Measurements from ENCODE around the gene ATAD2B.
A peak's percentile ranks its signal among the peaks of the same experiment; 100 is the strongest.
"Not testable (repeated sequence)": the region's sequence is repeated elsewhere in the genome, so short reads cannot be mapped to it uniquely, and the experiment has no call there.

ATAD2B gene

DNA sequence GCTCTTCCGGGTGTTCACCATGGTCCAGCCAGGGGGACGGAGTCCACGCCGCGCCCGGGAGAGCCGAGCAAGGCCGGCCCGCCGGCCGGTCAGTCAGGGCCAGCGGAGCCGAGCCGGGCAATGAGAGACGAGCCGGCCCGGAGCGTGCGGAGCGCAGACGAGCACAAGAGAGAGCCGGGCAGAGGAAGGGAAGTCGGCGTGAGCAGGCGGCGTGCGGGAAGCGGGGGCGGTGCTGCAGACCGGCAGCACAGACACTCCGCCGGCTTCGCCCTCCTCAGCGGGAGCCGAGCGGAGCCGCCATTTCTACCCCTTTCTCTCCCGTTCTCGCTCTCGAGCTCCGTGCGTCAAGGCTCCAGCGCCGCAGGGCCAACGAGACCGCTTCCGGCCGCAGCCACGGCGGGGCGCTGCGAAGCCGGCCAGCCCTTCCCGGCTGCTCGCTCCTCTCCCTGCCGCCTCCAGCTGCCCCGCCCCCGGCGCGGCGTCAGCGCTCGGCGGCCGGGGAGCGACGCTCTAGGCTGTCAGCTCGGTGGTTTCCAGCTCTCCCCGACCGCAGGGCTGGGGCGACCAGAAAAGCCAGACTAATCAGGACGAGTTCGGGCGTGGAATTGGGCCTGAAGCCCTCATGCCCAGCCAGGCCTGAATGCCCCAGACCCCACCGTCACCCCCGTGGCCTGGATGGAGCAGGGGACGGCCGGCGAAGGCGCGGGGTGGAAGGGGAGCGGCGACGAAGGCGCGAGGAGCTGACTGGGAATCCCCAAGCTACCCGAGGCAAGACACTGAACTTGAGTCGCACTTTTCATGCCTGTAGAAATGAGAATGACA lies at the start of gene ATAD2B:
ATAD2B (minus strand) TSS at position 374 of the 822 bp plus-strand sequence; CDS start at position 21, 353 bp downstream.
- peak; percentile 83 for DNase-seq

DNA sequence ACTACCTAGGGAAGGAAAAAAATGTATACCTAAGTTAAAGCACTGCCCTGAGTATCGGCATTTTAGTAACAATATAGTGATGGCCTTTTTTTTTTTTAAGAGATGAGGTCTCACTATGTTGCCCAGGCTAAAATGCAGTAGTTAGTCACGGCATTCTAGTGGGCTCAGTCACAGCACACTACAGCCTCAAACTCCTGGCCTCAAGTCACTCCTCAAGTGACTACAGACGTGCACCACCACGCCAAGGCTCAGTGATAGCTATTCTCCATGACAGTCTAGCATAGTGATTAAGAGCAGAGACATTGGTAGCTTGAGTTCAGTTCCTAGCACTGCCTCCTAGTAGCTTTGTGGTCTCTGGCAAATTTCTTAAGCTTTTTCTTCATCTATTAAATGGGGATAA lies 40.9 kb upstream of the ATAD2B start:
- DNase-seq: no peak

DNA sequence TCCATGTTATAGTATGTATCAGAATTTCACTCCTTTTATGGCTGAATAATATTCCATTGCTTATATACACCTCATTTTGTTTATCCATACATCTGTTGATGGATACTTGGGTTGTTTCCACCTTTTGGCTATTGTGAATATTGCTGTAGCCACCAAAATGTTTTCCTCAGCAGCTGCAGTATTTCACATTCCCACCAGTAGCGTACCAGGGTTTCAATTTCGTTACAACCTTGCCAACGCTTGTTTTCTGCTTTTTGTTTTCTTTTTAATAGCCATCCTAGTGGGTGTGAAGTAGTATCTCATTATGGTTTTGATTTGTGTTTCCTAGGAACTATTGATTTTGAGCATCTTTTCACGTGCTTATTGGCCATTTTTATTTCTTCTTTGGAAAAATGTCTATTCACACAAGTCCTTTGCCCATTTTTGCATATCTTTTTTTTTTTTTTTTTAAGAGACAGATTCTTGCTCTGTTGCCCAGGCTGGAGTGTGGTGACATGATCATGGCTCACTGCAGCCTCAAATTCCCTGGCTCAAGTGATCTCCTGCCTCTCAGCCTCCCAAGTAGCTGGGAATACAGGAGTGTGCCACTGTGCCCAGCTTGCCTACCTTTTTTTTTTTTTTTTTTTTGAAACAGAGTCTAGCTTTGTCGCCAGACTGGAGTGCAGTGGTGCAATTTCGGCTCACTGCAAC lies 27.5 kb upstream of the ATAD2B start:
- no peak for DNase-seq

DNA sequence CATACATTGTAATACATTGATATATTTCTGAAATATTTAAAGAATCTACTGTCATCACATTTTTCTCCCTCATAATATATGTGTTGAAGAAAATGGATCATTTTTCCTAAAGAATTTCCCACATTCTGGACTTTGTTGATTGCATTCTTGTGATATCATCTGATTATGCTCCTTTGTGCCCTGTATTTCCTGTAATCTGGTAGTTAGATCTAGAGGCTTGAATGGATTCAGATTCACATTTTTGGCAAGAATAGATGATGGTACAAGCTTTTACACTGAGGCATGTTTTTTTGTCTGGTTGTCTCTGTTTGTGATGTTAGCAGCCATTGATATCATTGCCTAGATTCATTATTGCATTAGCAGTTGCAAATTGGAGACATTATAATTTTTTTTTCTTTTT lies 26.7 kb upstream of the ATAD2B start:
- DNase-seq: no peak

DNA sequence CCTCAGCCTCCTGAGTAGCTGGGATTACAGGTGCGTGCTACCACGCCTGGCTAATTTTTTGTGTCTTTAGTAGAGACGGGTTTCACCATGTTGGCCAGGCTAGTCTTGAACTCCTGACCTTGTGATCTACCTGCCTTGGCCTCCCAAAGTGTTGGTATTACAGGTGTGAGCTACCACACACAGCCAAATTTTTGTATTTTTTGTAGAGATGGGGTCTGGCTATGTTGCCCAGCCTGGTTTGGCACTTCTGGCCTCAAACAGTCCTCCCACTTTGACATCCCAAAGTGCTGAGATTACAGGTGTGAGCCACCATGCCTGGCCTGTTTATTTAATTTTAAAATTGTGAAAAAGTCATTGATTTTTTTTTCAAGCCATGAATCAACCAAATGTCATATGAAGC lies 25.6 kb upstream of the ATAD2B start:
- not testable (repeated sequence) for DNase-seq

DNA sequence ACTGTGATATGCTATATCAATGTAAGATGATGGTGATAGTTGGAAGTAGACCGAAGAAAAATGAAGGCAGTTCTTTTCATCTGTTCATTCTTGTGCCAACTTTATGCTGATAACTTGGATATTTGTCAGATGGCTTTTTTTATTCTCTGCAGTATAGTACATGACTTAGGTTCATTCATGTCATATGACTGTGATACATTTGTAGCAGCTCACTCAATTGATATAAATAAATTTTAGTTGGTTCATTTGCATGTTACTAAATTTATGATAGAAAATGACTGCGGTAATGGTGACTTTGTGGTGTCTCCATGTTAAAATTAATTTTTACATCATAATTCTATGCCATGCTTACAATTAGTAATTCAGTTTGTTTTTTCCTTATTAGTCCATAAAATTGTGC lies 20.4 kb upstream of the ATAD2B start:
- no peak for DNase-seq

DNA sequence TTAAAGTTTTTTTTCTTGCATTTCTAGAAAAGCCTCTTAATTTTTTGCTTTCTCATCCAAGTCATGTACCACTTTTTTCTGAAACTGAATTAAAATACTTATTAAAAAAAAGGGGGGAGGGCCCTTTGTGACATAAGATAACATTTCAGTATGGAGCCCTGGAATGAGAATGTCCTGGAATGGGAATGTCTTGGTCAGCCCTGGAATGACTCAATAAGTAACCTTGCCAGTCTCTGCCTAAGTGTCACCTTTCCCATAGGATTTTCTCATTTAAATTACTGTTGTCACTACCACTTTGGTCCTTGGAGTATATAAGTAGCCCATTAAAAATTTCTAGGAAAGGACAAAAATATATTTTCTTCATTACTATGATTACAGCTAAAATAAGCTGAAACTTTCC lies 18.1 kb upstream of the ATAD2B start:
- no peak for DNase-seq

DNA sequence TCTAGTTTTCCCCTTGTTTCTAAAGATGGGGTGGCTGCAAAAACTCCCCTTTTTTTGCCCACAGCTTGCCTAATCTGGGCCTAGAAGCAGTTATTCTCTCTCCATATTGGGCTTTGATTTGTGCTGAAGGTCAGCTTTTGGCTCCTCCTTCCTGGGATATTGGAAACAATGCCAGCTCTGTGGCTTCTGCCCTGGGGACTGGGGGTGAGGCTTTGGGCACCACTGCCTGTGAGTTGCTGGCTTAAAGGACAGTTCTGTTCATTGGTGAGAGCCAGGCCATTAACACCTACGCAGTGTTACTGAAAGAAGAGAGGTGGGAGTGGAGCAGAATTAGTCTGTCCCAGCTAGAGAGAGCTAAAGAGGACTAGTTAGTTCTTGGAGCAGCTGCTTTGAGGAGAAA lies 17.6 kb upstream of the ATAD2B start:
- no peak for DNase-seq

DNA sequence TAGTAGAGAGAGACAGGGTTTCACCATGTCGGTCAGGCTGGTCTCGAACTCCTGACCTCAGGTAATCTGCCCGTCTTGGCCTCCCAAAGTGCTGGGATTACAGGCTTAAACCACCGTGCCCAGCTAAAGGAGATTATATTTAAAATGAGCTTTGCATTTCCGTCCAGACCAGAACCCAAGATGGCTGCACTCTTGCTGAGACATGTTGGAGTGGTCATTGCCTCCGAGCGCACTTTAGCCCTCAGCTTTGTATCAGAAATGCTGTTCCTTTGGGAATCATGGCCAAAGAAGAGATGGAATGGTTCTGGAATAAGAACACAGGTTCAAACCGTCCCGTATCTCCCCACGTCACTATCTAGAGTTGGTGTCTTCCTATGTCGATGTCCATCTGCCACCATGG lies 16.7 kb upstream of the ATAD2B start:
- no peak for DNase-seq

DNA sequence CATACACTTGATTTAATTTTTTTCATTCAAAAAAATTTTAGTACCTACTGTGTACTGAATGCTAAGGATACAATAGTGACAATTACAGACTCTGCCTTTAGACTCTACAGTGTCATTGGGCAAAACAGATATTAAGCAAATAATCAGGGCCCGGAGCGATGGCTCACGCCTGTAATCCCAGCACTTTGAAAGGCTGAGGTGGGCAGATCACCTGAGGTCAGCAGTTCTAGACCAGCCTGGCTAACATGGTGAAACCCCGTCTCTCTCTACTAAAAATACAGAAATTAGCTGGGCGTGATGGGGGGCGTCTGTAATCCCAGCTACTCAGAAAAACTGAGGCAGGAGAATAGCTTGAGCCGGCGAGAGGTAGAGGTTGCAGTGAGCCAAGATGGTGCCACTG lies 14.7 kb upstream of the ATAD2B start:
- no peak for DNase-seq

DNA sequence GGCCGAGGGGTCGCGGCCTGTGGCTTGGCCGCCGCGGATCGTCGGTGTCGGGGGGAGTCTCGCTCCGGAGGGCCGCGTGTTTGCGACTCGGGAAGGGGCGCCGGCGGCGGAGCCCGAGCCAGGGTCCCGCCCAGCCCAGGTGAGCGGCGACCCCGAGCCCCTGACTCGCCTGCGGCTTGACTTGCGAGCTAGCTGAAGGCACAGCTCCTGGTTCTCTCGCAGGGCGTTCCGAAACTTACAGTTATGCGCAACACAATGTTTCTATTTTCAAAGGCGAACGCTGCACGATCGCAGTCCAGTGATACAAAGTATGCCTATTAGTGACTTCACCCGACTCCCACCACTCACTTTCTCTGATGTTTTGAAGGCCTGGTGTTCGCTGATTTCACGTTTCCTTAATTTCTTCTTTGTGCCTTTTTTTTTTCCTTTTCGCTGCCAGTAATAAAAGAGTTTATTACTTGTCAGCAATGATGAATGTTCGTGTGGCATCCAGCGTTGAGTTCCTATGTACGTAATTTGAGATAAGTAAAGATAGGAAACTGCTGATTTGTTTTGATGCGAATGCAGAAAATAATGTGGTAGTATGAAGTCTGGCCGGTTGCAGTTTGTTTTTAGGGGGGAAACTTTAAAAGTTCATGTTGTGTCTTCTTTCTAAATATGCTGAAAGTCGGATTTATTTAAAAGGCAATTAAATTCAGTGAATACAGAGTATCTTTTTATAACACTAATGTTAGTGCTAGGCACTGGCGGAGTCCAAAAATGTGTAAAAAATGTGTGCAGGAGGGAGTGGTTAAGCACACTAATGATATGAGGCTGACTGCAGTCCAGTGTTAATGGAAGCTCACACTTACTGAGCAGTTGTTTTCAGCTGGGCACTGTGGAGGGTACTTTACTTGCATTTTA lies 14.0 kb upstream of the ATAD2B start:
- peak; percentile 14 for DNase-seq

DNA sequence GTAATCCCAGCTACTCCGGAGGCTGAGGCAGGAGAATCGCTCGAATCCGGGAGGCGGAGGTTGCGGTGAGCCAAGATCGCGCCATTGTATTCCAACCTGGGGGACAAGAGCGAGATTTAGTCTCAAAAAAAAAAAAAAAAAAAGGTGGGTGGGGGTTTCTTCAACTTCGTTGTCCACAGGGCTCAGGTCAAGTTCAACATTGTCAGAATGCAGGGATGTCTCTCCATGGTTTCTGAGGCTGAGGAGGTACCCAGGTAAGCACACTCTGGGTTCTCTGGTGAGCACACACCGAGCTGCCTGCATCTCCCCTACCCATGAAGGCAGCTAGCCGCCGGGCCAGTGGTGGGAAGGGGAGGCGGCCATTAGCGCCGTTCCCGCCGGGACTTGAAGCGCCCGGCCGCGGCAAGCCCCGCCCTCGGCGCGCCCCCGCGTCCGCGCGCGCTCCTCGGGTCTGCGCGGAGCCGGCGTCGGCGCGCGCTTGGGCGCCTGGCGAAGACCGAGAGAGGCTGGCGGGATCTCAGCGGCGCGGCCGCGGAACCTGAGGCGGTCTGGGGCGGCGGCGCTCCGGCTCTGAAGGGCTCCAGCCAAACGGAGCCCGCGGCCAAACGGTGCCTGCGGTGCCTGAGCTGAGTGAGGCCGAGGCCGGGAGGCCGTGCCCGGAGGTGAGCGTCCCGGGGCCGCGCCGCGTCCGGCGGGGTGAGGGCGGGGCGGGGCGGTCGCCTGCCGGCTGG lies 13.2 kb upstream of the ATAD2B start, which contains the start of gene UBXN2A:
UBXN2A (plus strand) TSS at position 477 of the 731 bp plus-strand sequence. CDS start 17,852 bp downstream, outside the sequence.
- peak; percentile 76 for DNase-seq

DNA sequence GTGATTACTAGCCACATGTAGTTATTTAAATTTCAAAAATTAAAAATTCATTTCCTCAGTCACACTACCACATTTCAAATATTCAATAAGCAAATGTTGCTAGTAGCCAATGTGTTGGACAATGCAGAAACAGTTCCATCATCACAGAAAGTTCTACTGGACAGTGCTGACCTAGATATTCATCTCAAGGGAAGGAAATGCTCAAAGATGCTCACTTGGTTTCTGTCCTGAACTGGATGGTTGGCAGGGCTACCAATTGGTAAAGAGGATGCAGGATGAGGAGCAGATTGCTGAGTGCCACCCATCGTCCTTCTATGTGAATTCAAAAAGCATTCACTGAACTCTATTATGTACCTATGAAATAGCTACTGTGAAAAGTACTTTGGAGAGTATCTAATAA lies 7.3 kb upstream of the ATAD2B start:
- DNase-seq: no peak

DNA sequence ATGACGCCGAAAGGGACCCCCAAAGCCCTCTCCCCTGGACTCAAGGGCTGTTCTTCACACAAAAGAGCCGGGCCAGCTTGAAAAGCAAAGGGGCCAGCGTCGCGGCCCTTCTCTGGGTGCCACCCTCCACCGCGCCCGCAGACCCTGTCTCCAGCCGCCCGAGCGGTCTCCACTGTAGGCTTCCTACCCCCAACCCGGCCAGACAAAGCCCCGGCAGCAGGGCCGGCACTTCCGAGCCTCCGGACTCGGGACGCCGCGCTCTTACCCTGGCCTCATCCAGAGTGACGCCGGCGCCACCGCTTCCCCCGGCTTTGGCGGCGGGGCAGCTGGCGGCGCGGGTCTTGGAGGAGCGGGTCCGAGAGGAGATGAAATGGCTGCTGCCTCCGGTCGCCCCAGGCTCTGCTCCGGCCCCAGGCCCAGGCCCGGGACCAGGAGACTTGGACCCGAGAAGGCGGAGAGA lies 603 bp downstream of the ATAD2B start:
- DNase-seq: no peak

DNA sequence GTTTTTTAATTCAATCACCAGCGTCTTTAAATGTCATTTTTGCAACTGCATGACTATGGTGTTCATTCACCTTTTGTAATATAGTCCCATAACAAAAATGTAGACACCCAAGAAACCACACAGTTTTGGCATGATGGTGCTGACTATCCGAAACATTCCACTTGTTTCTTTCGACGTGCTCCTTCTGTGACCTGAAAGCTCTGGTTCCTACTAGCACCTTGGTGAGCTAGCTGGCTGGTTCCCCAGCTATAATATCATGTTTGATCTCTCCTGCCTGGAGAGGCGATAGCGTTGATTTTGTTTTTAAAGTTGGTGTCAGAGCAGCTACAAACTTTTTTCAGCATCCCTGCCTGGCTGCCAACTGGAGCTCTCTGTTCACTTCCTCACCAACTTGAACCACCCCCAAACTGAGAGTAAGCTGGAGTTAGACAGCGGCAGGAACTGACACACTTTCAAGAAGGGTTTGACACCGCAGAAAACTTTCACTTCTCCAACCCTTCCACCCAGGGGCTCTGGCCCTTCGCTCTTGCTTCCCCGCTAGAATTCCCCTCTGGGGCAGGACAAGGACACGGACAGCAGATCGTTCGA lies 1.1 kb downstream of the ATAD2B start:
- DNase-seq: peak; percentile 58

DNA sequence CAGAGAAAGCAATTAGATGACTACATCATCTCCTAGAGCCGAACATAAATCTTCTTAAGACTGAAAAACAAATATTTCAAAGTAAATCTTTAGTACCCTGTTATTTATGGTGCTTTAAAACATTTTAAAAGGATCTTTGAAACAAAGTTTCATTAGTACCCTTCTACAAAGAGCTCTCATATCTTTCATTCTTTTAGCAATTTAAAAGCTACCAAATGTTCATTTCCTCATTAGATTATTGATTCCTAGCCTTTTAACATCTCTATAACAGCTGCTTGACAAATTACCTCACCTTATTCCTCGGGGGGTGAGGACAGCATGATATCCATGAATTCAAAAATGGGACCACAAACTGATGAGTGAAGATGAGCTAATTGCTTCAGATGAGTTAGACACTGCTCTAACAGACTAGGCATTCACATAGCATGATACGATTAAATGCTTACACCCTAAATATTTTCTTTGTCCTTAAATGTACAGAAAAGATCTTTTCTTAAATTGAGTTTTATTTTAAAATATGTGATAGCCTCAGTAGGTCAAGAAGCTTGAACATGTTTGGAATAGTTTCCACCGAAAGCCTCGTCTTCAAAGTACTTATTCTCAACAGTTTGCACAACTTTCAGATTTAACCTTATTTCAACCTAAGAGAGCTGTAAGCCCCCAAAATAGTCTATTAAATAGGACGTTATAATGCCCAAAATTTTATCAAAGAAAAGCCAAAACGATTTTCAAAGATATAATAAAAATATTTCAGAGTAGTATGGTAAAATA lies 2.1 kb downstream of the ATAD2B start:
- DNase-seq: peak; percentile 13

DNA sequence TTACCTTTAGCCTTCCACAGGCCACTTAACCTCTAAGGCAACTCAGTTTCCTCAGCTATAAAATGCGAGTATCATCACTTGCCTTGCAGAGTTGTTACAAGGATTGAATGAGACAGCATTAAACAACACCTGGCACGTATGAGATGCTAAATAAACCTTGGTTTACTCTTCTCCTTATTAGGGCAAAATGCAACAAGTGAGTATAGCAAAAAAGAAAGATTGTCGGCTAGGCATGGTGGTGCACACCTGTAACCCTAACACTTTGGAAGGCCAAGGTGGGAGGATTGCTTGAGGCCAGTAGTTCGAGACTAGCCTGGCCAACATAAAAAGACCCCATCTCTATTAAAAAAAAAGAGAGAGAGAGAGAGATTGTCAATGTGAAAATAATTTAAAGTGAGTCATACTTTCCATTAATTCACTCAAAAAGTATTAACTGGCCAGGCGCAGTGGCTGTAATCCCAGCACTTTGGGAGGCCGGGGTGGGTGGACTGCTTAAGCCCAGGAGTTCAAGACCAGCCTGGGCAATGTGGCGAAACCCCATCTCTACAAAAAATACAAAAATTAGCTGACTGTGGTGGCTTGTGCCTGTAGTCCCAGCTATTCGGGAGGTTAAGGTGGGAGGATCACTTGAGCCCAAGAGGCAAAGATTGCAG lies 8.0 kb downstream of the ATAD2B start:
- no peak for DNase-seq

DNA sequence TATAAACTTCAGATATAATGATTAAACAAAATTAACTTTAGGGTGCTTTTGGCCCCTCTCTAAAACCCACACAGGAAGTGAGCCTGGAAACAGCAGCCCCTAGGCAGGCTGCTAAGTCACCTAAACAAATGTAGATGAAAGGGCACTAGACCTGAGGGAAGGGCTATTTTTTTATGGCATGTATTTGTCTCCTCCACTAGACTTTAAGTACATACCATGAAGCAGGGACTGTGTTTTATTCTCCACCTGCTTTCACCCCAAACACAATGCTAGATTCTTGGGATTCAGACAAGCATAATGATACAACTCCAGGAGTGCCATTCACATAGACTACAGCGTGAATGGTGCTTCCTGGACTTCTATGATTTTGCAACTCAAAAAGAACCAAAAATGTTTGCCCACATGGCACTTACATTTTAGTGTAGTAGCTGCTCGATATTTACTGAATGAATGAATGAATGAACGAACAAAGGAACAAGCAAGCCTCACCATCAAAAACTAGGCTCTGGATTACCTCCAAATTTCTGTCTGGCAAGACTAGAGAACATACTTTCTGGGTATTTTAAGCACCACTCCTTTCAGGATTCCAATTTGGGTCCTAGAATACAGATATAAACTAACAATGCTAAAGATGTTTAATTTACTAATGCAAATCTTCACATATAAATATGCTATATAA lies 10.1 kb downstream of the ATAD2B start:
- no peak for DNase-seq

DNA sequence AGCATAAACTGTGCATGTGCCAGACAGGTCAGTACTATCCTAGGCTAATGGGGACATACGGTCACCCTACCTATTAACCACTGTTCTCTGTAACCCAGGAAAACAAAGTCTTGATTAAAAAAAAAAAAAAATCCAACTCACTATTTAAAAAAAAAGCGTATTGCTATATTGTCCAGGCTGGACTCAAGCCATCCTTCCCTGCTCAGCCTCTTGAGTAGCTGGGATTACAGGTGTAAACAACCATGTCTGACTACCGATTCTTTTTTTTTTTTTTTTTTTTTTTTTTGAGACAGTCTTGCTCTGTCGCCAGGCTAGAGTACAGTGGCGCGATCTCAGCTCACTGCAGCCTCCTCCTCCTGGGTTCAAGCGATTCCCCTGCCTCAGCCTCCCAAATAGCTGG lies 11.6 kb downstream of the ATAD2B start:
- no peak for DNase-seq

DNA sequence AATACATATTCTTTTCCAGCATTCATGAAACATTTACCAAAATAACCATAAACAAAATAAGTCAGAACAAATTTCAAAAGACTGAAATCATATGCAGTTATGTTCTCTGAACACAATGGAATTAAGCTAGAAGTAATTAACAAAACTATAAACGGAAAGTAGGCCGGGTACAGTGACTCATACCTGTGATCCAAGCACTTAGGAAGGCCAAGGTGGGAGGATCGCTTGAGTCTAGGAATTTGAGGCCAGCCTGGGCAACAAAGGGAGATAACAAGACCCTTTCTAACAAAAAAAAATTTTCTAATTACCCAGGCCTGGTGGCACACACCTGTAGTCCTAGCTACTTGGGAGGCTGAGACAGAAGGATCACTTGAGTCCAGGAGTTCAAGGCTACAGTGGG lies 14.9 kb downstream of the ATAD2B start:
- no peak for DNase-seq

Measured in kidney glomerular epithelial cell (primary cell).